GM23338 (cell line): ENCODE measurements around the gene ZNF106. TPM values are rescaled to one million over a fixed set of nuclear protein-coding genes. Genes with fewer than 3 reads are reported as not detected.

Source experiments
- ATAC-seq: fragments of 200-7000 bp; cut with Tn5 transposase; 3 replicates; pipeline ENCODE4 v1.9.1; 2020
- DNase-seq: peaks from one replicate; pipeline ENCODE4 v3.0.0-alpha.2; 2015; ENCODE audit warnings: low spot score
- H2AFZ ChIP-seq: fragments of 200-600 bp; sonication (generic); 2 replicates; pipeline ENCODE4 v1.8.0; 2016; ENCODE audit warnings: antibody characterized with exemption, mild to moderate bottlenecking, moderate library complexity
- H3F3A ChIP-seq: fragments of 200-600 bp; sonication (generic); replicated peaks from 2 replicates; pipeline ENCODE4 v1.8.0; 2017; ENCODE audit warnings: antibody characterized with exemption, mixed run types, low read depth
- H3K27ac ChIP-seq: fragments of 200-600 bp; sonication (generic); 2 replicates; pipeline ENCODE4 v1.6.1; 2016; ENCODE audit warnings: low read depth
- H3K27me3 ChIP-seq: fragments of 200-600 bp; sonication (generic); 2 replicates; pipeline ENCODE4 v1.8.0; 2016; ENCODE audit warnings: mild to moderate bottlenecking, mixed run types, moderate library complexity; ENCODE audit not compliant: insufficient read depth
- H3K36me3 ChIP-seq: fragments of 200-600 bp; sonication (generic); 2 replicates; pipeline ENCODE4 v1.8.0; 2016; ENCODE audit warnings: mild to moderate bottlenecking; ENCODE audit not compliant: insufficient read depth
- H3K4me1 ChIP-seq: fragments of 200-600 bp; sonication (generic); 2 replicates; pipeline ENCODE4 v1.8.0; 2016; ENCODE audit warnings: mild to moderate bottlenecking, moderate library complexity; ENCODE audit not compliant: insufficient read depth
- H3K4me2 ChIP-seq: fragments of 200-600 bp; sonication (generic); 2 replicates; pipeline ENCODE4 v1.7.1; 2017; ENCODE audit warnings: mixed run types
- H3K4me3 ChIP-seq: fragments of 200-600 bp; sonication (generic); 2 replicates; pipeline ENCODE4 v1.6.1; 2016; ENCODE audit warnings: mixed run types
- H3K79me2 ChIP-seq: fragments of 200-600 bp; sonication (generic); replicated peaks from 2 replicates; pipeline ENCODE4 v1.8.0; 2017; ENCODE audit warnings: mild to moderate bottlenecking; ENCODE audit not compliant: insufficient read depth
- H3K9me2 ChIP-seq: fragments of 200-600 bp; sonication (generic); 2 replicates; pipeline ENCODE4 v1.8.0; 2017; ENCODE audit not compliant: insufficient read depth
- H4K20me1 ChIP-seq: fragments of 200-600 bp; sonication (generic); replicated peaks from 2 replicates; pipeline ENCODE4 v1.8.0; 2017; ENCODE audit warnings: mild to moderate bottlenecking; ENCODE audit not compliant: insufficient read depth
- H3K27ac Mint-ChIP-seq: 2 replicates; pipeline ENCODE4 v1.8.0; 2020; ENCODE audit warnings: inconsistent platforms, mild to moderate bottlenecking, moderate library complexity, mixed read lengths
- H3K27me3 Mint-ChIP-seq: 3 replicates; pipeline ENCODE4 v1.8.0; 2022; ENCODE audit warnings: low read depth, mild to moderate bottlenecking, moderate library complexity, mixed read lengths, inconsistent platforms; ENCODE audit not compliant: insufficient read depth, poor library complexity
- H3K36me3 Mint-ChIP-seq: 3 replicates; pipeline ENCODE4 v1.8.0; 2021; ENCODE audit warnings: low read depth, mild to moderate bottlenecking, inconsistent platforms, moderate library complexity, mixed read lengths
- H3K4me1 Mint-ChIP-seq: 3 replicates; pipeline ENCODE4 v1.8.0; 2020; ENCODE audit warnings: mild to moderate bottlenecking, inconsistent platforms, mixed read lengths
- H3K4me3 Mint-ChIP-seq: 3 replicates; pipeline ENCODE4 v1.8.0; 2021; ENCODE audit warnings: moderate library complexity, mild to moderate bottlenecking, inconsistent platforms, mixed read lengths
- H3K9me3 Mint-ChIP-seq: 3 replicates; pipeline ENCODE4 v1.8.0; 2020; ENCODE audit warnings: moderate library complexity, mild to moderate bottlenecking, inconsistent platforms, mixed read lengths
- CREB1 ChIP-seq: fragments of 250-450 bp; sonication (Bioruptor Pico); IDR thresholded peaks from 2 replicates; pipeline ENCODE4 v1.5.0; 2020; ENCODE audit warnings: low read depth, mild to moderate bottlenecking, moderate library complexity
- EZH2 ChIP-seq: fragments of 200-600 bp; sonication (generic); IDR thresholded peaks from one replicate; pipeline ENCODE4 v1.8.0; 2017; ENCODE audit warnings: antibody characterized with exemption, mild to moderate bottlenecking, low read depth; ENCODE audit not compliant: unreplicated experiment
- EZH2phosphoT487 ChIP-seq: fragments of 200-600 bp; sonication (generic); IDR thresholded peaks from one replicate; pipeline ENCODE4 v1.8.1; 2018; ENCODE audit warnings: antibody characterized with exemption; ENCODE audit not compliant: unreplicated experiment
- JUNB ChIP-seq: IDR thresholded peaks from one replicate; pipeline ENCODE4 v1.6.1; 2016; ENCODE audit warnings: antibody characterized with exemption; ENCODE audit not compliant: unreplicated experiment
- NANOG ChIP-seq: IDR thresholded peaks from 2 replicates; pipeline ENCODE4 v1.6.1; 2016; ENCODE audit warnings: antibody characterized with exemption, borderline replicate concordance
- POLR2AphosphoS5 ChIP-seq: IDR thresholded peaks from 2 replicates; pipeline ENCODE4 v1.6.1; 2016; ENCODE audit warnings: antibody characterized with exemption, low read depth
- STAT1 ChIP-seq: IDR thresholded peaks from one replicate; pipeline ENCODE4 v1.6.1; 2016; ENCODE audit warnings: antibody characterized with exemption; ENCODE audit not compliant: unreplicated experiment
- ZNF114 ChIP-seq: fragments of 250-450 bp; sonication (Bioruptor Pico); IDR thresholded peaks from 2 replicates; pipeline ENCODE4 v1.5.0; 2020; ENCODE audit warnings: mild to moderate bottlenecking, moderate library complexity
- ZNF331 ChIP-seq: fragments of 250-450 bp; sonication (Bioruptor Pico); IDR thresholded peaks from 2 replicates; pipeline ENCODE4 v1.5.0; 2020; ENCODE audit warnings: low read depth, mild to moderate bottlenecking, moderate library complexity
- polyA plus RNA-seq: library from polyadenylated mRNA; unstranded; fragments of >200 nt; fragmentation: Nextera tagmentation; extraction: Ambion mirVana; gene quantifications from 2 replicates; pipeline ENCODE4 v1.2.1, GENCODE V29; 2016
- total RNA-seq: library from RNA; depleted of rRNA; stranded (reverse); fragments of >200 nt; shearing (Covaris generic); gene quantifications from 2 replicates; pipeline ENCODE4 v1.2.3, GENCODE V29; 2014
- TF ChIP-seq, protein P1 (sequence below): IDR thresholded peaks from one replicate; pipeline ENCODE4 v1.6.1; 2018; ENCODE audit warnings: antibody characterized with exemption; ENCODE audit not compliant: unreplicated experiment
- TF ChIP-seq, protein P2 (sequence below): fragments of 250-450 bp; sonication (Bioruptor Pico); IDR thresholded peaks from 2 replicates; pipeline ENCODE4 v1.5.0; 2020; ENCODE audit warnings: mild to moderate bottlenecking, moderate library complexity
- TF ChIP-seq, protein P3 (sequence below), 2 experiments: fragments of 200-600 bp in 1 of 2; sonication (generic) in 1 of 2; conservative IDR thresholded peaks; 2 replicates each; pipeline versions ENCODE4 v1.5.1 to v1.6.1; 2016 to 2017; ENCODE audit warnings: antibody characterized with exemption in 2 of 2, low read depth in 2 of 2, mild to moderate bottlenecking in 2 of 2, moderate library complexity in 1 of 2
- TF ChIP-seq, protein P4 (sequence below): IDR thresholded peaks from 2 replicates; pipeline ENCODE4 v1.6.1; 2016; ENCODE audit warnings: antibody characterized with exemption

The ZNF106 gene
- total and polyA plus RNA-seq, 2 experiments from 2014 or later = 48.0 to 53.7 TPM

DNA sequence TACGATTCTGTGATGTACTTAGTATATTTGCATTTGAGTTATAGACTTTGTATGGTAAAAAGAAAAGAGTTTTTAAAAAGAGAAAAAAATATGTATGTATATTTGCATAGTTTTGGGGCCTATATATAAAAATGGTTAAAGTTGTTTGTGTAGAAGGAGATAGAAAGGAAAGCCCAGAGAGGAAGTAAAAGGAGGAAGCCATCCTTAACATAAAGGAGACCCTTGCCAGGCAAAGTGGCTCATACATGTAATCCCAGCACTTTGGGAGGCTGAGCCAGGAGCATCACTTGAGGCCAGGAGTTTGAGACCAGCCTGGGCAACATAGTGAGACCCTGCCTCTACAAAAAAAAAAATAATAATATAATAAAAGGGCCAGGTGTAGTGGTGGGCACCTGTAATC, 12.9 kb upstream of the ZNF106 start:
- H3K36me3 Mint-ChIP-seq = peaks cover 4% of the 10 kb centered on the region; the same call in 1 of the 3 replicates

More for the DNA sequence above, 12.9 kb upstream of the ZNF106 start:
- H3K9me3 Mint-ChIP-seq = no peaks in the 10 kb centered on the region
- peaks cover 1% of the 10 kb centered on the region for H3K27me3 Mint-ChIP-seq
- no peak overlapping the region for H3K4me3 ChIP-seq
- peaks cover 90% of the 10 kb centered on the region for H3K79me2 ChIP-seq
- peaks cover 19% of the 10 kb centered on the region for H3K4me1 ChIP-seq
- DNase-seq = no peak
- H3F3A ChIP-seq = no peaks in the 10 kb centered on the region
- H2AFZ ChIP-seq = no peak overlapping the region
- H4K20me1 ChIP-seq = peaks cover 19% of the 10 kb centered on the region
- no peaks in the 10 kb centered on the region for H3K27me3 ChIP-seq
- H3K36me3 ChIP-seq = no peaks in the 10 kb centered on the region
- H3K9me2 ChIP-seq = no peaks in the 10 kb centered on the region
- H3K27ac Mint-ChIP-seq = no peak overlapping the region
- no peak overlapping the region for H3K4me2 ChIP-seq
- ATAC-seq = no peak
- no peak overlapping the region for H3K27ac ChIP-seq
- peaks cover 11% of the 10 kb centered on the region; the same call in 2 of the 3 replicates for H3K4me1 Mint-ChIP-seq
- no peak overlapping the region for H3K4me3 Mint-ChIP-seq
- TF ChIP-seq ZNF331 (CRISPR knock-in tag) = no peak
- TF ChIP-seq NANOG = no peak
- no peak for TF ChIP-seq STAT1
- TF ChIP-seq POLR2AphosphoS5 = no peak
- TF ChIP-seq EZH2phosphoT487 = no peak
- TF ChIP-seq, protein P1, sequence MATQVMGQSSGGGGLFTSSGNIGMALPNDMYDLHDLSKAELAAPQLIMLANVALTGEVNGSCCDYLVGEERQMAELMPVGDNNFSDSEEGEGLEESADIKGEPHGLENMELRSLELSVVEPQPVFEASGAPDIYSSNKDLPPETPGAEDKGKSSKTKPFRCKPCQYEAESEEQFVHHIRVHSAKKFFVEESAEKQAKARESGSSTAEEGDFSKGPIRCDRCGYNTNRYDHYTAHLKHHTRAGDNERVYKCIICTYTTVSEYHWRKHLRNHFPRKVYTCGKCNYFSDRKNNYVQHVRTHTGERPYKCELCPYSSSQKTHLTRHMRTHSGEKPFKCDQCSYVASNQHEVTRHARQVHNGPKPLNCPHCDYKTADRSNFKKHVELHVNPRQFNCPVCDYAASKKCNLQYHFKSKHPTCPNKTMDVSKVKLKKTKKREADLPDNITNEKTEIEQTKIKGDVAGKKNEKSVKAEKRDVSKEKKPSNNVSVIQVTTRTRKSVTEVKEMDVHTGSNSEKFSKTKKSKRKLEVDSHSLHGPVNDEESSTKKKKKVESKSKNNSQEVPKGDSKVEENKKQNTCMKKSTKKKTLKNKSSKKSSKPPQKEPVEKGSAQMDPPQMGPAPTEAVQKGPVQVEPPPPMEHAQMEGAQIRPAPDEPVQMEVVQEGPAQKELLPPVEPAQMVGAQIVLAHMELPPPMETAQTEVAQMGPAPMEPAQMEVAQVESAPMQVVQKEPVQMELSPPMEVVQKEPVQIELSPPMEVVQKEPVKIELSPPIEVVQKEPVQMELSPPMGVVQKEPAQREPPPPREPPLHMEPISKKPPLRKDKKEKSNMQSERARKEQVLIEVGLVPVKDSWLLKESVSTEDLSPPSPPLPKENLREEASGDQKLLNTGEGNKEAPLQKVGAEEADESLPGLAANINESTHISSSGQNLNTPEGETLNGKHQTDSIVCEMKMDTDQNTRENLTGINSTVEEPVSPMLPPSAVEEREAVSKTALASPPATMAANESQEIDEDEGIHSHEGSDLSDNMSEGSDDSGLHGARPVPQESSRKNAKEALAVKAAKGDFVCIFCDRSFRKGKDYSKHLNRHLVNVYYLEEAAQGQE = no peak
- no peak for TF ChIP-seq JUNB
- TF ChIP-seq EZH2 = no peak
- TF ChIP-seq, protein P2, sequence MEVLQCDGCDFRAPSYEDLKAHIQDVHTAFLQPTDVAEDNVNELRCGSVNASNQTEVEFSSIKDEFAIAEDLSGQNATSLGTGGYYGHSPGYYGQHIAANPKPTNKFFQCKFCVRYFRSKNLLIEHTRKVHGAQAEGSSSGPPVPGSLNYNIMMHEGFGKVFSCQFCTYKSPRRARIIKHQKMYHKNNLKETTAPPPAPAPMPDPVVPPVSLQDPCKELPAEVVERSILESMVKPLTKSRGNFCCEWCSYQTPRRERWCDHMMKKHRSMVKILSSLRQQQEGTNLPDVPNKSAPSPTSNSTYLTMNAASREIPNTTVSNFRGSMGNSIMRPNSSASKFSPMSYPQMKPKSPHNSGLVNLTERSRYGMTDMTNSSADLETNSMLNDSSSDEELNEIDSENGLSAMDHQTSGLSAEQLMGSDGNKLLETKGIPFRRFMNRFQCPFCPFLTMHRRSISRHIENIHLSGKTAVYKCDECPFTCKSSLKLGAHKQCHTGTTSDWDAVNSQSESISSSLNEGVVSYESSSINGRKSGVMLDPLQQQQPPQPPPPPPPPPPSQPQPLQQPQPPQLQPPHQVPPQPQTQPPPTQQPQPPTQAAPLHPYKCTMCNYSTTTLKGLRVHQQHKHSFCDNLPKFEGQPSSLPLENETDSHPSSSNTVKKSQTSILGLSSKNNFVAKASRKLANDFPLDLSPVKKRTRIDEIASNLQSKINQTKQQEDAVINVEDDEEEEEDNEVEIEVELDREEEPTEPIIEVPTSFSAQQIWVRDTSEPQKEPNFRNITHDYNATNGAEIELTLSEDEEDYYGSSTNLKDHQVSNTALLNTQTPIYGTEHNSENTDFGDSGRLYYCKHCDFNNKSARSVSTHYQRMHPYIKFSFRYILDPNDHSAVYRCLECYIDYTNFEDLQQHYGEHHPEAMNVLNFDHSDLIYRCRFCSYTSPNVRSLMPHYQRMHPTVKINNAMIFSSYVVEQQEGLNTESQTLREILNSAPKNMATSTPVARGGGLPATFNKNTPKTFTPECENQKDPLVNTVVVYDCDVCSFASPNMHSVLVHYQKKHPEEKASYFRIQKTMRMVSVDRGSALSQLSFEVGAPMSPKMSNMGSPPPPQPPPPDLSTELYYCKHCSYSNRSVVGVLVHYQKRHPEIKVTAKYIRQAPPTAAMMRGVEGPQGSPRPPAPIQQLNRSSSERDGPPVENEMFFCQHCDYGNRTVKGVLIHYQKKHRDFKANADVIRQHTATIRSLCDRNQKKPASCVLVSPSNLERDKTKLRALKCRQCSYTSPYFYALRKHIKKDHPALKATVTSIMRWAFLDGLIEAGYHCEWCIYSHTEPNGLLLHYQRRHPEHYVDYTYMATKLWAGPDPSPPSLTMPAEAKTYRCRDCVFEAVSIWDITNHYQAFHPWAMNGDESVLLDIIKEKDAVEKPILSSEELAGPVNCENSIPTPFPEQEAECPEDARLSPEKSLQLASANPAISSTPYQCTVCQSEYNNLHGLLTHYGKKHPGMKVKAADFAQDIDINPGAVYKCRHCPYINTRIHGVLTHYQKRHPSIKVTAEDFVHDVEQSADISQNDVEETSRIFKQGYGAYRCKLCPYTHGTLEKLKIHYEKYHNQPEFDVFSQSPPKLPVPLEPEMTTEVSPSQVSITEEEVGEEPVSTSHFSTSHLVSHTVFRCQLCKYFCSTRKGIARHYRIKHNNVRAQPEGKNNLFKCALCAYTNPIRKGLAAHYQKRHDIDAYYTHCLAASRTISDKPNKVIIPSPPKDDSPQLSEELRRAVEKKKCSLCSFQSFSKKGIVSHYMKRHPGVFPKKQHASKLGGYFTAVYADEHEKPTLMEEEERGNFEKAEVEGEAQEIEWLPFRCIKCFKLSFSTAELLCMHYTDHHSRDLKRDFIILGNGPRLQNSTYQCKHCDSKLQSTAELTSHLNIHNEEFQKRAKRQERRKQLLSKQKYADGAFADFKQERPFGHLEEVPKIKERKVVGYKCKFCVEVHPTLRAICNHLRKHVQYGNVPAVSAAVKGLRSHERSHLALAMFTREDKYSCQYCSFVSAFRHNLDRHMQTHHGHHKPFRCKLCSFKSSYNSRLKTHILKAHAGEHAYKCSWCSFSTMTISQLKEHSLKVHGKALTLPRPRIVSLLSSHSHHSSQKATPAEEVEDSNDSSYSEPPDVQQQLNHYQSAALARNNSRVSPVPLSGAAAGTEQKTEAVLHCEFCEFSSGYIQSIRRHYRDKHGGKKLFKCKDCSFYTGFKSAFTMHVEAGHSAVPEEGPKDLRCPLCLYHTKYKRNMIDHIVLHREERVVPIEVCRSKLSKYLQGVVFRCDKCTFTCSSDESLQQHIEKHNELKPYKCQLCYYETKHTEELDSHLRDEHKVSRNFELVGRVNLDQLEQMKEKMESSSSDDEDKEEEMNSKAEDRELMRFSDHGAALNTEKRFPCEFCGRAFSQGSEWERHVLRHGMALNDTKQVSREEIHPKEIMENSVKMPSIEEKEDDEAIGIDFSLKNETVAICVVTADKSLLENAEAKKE (CRISPR knock-in tag) = no peak
- TF ChIP-seq, protein P3, sequence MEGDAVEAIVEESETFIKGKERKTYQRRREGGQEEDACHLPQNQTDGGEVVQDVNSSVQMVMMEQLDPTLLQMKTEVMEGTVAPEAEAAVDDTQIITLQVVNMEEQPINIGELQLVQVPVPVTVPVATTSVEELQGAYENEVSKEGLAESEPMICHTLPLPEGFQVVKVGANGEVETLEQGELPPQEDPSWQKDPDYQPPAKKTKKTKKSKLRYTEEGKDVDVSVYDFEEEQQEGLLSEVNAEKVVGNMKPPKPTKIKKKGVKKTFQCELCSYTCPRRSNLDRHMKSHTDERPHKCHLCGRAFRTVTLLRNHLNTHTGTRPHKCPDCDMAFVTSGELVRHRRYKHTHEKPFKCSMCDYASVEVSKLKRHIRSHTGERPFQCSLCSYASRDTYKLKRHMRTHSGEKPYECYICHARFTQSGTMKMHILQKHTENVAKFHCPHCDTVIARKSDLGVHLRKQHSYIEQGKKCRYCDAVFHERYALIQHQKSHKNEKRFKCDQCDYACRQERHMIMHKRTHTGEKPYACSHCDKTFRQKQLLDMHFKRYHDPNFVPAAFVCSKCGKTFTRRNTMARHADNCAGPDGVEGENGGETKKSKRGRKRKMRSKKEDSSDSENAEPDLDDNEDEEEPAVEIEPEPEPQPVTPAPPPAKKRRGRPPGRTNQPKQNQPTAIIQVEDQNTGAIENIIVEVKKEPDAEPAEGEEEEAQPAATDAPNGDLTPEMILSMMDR (conservative IDR thresholded peaks at IDR 0.05; ENCODE audit: low read depth in 2 of 2) = no peak
- TF ChIP-seq ZNF114 (CRISPR knock-in tag) = no peak
- no peak for TF ChIP-seq CREB1 (CRISPR knock-in tag)
- TF ChIP-seq, protein P4, sequence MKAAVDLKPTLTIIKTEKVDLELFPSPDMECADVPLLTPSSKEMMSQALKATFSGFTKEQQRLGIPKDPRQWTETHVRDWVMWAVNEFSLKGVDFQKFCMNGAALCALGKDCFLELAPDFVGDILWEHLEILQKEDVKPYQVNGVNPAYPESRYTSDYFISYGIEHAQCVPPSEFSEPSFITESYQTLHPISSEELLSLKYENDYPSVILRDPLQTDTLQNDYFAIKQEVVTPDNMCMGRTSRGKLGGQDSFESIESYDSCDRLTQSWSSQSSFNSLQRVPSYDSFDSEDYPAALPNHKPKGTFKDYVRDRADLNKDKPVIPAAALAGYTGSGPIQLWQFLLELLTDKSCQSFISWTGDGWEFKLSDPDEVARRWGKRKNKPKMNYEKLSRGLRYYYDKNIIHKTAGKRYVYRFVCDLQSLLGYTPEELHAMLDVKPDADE = no peak
